HG03280 (cell line): Measurements from ENCODE around the gene PTEN.

Experiments
- ATAC-seq: cut with Tn5 transposase; IDR thresholded peaks from one replicate; pipeline ENCODE4 v1.9.1; 2021; ENCODE audit warnings: mild to moderate bottlenecking, moderate library complexity; ENCODE audit not compliant: unreplicated experiment

Gene PTEN

DNA sequence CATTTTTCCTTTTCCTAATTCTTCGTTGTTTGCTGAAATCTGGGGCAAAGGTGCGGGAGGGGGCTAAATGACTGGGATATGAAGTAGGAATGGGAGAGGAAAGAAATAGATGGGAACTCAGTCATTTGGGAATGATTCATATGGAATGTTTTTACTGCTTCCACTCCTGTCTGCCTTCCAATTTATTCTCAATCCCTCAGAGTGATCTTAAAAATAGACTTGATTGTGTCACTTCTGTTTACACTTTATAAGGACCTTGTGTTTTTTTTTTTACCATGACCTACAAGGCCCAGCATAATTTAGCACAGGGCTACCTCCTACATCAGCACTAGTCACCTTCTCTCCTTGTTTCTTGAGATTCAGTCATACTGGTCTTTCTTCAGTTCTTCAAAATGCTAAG lies 97.9 kb downstream of the PTEN start:
- no peak for ATAC-seq

DNA sequence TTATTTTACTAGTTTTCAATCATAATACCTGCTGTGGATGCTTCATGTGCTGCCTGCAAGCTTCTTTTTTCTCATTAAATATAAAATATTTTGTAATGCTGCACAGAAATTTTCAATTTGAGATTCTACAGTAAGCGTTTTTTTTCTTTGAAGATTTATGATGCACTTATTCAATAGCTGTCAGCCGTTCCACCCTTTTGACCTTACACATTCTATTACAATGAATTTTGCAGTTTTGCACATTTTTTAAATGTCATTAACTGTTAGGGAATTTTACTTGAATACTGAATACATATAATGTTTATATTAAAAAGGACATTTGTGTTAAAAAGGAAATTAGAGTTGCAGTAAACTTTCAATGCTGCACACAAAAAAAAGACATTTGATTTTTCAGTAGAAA lies 103.0 kb downstream of the PTEN start:
- ATAC-seq = no peak

DNA sequence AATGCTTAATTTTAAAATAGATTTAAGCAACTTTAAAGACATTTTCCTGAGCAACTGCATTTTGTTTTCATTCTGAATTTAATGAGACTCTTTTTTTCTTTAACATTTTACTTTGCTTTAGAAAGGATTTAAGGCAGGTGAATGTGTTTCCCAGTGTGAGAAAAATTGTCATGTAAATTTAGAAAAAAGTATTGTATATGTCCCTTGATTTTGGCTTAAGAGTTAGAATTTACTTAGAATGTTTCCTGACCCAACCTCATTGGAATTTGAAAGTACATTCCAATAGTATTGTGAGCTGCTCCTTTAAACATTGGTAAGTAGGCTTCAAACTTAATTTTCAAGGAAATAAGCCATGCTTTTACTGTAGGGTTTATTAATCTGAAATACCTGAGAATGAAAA lies 110.2 kb downstream of the PTEN start:
- ATAC-seq = no peak

DNA sequence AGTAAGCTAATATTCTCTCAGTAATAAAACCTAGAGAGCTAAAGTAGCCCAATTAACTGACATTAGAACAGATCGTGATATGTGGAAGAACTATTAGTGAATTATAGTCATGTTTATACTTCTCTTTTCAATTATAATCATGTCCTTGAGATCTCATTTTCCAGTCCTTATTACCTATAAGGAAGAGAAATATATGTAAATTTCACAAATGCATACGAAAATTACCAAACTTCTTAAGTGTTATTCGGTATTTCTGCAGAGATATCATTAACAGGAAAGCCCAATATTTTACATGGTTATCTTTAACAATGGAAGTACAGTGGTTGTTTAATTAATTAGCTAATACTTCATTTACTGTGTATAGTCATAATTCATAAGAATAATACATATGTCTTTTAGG lies 110.7 kb downstream of the PTEN start:
- no peak for ATAC-seq

DNA sequence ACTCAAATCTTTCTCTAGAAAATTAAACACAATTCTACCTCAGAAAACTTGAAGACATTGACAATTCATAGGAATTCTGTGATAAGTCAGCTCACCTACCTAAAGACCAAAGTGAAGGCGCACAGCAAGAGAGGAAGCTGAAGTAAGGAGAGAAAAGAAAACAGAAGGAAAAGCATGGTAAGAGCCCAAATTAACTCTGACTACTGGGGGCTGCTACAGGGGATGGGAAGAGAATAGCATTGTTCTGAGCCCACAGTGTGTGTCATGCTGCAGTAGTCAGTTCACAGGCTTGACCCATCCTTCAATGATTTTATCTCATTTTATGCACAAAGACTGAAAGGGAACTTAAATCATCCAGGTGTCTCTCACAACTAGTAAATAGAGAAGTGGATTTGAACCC lies 111.3 kb downstream of the PTEN start:
- no peak for ATAC-seq

DNA sequence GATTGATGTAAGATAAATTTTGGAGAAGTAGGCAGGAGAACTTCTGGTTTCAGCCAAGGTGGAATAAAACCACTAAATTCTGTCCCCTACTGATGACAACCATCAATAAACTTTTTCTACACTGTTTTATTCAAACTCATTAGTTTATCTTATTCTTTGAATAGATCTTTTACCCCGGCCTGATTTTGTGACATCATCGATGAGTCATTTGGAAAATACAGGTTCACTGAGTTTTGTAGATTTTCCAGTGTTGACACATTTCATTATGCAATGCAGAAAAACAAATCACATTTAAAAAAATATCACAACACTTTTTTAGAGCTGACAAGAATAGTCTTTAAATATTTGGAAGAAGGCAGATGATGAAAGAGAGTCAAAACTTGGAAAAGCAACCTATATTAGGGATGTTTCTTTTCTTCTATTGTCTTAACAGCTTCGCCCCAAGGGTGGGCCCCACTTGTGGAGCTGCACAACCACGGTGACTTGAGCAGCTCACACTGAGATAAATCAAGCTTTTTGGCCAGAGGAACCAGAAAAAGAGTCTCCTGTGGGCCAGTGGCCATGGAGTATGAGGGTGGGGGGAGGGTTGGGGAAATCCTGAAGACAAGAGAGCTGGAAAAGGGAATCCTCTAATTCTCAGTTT lies 112.8 kb downstream of the PTEN start:
- ATAC-seq = no peak

DNA sequence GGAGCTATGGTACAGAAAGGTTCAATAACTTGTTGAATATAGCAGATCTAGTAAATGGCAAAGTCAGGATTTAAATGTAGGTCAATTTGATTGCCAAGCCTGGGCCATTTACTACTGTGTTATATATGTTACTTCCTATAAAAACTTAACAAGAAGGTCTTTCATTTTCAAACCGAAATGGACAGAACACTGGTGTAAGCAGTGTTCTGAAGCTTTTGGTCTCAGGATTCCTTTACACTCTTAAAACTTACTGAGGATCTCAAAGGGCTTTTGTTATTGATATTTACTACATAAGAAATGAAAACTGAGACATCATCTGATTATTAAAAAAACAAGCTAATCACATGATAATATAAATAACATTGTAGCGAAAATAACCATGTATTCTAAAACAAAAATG lies 114.7 kb downstream of the PTEN start:
- ATAC-seq = no peak

DNA sequence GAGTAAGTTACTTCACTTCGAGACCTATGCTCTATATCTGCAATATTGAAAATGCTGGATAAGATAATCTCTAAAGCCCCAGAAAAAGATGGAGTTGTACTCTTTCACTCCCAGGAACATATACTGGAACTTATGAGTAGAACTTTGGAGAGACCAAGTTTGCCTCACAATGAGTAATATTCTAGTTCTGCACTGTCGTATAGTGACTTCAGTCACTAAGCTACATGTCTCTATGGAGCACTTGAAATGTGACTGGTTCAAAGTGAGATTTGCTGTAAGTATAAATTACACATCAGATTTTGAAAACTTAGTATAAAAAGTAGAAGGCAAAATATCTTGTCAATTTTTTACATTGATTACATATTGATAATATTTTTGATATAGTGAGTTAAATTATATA lies 116.4 kb downstream of the PTEN start:
- ATAC-seq = no peak

DNA sequence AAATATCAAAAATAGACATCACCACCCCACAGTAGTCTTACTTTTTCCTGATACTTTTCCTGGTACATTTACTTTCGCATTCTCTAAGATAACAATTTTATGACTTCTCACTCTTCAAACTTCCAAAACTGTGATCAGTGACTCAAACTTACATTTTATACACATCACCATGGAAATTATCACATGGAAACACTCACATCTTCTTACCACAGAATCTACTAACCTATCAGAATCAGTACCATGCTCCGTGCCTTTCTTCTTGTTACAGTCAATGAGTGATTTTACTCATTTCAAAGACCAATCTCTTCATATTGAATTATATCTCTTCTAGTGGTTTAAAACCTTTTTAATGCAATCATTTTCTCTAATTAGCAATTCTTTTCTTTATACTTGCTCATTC lies 120.3 kb downstream of the PTEN start:
- ATAC-seq = no peak

DNA sequence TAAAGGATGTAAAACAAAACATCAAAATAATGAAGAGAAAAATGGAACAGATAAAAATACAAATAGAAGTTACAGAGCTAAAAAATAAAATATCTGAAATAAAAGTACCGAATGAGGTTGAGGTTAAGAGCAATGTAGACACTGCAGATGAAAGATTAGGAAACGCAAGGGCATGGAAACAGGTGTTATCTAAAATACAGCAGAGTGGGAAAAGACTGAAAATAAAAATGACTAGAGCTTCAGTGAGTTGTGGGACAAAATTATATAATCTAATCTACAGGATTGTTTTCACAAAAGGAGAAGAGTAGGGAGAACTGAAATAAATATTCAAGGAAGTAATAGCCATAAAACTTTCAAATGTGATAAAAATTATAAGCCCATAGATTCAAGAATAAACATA lies 123.8 kb downstream of the PTEN start:
- no peak for ATAC-seq

DNA sequence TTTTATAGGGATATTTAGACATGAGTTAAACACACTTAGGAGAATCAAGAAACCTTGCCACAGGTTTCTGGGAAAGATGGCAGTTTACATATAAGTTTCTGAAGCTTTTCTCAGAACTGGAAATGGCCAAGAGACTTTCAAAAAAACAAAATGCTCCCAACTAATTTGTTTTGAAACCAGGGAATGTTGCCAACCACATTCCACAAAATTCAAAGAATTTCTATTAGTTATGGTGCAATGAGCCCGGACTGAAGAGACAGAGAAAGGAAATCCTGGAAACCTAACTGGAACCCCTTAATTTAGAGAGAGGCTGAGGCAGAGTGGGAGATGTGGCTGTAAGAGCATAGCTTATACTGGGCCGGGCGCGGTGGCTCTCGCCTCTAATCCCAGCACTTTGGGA lies 128.5 kb downstream of the PTEN start:
- ATAC-seq = no peak

DNA sequence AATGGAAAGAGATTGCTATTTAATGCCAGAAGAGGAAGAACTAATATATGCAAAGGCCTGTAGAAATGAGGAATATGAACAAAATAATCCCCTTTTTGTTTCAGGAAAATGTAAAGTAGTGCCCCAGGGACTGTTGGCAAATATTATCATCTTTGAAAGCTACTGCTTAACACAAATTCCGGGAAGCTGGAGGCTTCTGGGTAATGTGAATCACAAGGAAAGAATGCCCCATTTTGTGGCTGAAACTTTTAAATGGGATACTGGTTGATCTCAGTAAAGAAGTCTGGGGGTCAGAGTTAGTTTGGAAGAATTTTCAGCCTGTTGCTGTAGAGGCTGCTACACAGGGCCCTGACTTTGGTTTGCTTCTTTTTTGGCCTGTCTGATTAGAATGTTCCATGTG lies 141.0 kb downstream of the PTEN start:
- ATAC-seq = no peak

DNA sequence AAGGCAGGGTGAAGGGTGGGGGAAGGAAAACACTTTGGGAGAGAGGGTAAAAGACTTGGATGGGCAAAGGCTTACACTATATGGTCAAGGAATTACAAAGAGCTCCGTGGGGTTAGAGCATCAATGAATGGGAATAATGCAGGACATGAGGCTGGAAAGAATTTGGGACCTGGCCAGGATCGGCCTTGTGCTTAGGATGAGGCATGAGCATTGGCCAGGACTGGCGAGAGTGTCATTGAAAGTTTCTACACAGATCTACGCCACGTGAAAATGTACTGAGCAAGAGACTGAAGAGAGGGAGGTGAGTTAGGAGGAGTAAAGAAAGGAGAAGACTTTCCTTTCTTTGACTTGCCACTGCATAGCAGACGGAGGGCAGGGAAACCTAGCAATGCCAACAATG lies 142.8 kb downstream of the PTEN start:
- no peak for ATAC-seq

DNA sequence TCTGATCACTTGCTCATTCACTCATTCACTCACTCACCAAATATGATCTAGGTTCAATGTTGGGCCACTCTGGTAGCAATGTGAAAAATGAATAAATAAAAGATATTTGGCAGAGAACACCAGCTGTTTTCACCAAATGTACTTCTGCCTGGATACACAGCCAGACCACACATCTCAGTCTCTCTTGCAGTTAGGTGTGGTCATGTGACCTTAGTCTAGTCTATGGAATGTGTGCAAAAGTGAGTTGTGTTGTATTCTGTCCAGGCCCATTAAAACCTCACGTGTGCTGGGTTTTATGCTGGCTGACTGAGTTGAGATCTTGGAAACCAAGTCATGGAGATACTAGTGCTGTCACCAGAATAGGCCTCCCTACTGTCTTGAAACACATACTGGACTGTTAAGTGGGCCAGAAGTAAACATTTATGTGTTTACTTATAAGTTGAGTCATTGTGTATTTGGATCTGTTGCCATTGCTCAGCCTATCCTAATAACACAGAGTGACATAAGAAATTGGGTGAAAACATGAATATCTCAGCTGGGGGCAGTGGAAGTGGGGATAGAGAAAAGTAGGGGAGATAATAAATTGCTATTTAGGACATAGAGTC lies 145.5 kb downstream of the PTEN start:
- ATAC-seq = no peak

DNA sequence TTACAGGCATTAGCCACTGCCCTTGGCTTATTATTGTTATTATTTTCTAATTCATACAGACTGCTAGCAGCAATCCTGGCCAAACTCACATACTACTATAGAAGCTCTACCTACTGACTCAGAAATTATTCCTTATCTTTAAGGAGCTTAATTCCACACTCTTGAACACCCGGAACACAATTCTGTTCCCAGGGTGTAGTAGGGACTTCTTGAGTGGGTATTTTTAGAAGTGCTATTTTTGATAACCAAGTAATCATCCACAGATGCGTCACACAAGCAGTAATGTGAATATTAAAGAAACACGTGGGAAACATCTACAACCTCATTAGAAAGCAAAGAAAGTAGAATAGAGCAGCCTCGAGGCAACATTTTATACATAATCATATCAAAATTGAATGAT lies 149.2 kb downstream of the PTEN start:
- ATAC-seq = no peak

DNA sequence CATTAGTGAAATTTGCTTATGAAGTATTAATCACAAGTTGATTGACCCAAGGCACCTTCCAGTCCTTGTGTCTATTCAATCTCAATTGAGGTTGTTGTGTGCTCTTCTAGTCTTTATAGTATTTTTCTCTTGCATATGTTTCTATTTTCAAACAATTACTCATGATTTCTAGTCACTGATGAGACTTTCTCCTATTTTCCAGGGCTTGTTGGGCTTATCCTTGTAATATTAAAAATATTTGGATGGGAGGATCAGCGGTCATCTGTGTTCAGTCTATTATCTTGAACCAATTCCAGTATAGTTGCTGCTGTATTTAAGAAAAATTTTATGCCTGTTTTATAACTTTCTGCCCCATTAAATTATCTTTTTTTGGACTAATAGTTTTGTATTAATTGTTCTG lies 154.4 kb downstream of the PTEN start:
- ATAC-seq = no peak

DNA sequence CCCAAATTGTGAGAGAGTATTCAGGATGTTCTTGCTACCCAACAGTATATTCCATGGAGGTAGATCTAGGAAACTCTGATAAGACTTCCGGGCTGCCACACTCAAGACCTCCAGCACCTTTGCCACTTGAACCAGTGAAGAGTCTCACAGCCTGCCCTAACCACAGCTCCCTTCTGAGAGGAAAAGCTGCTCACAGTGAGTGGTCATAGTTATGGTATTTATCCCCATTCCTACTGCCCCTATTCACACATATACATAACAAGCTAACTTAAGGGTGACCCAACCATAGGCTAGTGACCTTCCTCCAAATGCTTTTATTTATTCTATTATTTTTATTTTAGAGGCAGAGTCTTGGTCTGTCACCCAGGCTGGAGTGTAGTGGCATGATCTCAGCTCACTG lies 156.3 kb downstream of the PTEN start:
- ATAC-seq = no peak
